ENCODE measurements around the gene CARMIL1.

CARMIL1 gene

DNA sequence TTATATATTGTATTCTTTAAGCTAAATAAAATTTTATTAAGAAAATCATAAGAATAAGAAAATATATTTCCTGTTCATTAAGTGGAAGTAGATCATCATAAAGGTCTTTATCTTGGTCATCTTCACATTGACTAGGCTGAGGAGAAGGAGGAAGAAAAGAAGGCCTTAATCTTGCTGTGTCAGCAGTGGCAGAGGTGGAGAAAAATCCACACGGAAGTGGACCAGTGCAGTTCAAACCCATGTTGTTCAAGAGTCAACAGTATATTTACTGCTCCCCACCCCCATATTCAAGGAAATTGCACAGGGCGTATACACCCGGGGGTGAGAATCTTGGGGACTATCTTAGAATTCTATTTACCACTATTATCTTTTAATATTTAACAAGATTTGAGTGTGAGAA lies 194.3 kb downstream of the CARMIL1 start:
- DNase-seq (ENCODE audit: low read depth, low spot score), result no peak
- TF ChIP-seq, protein P1, sequence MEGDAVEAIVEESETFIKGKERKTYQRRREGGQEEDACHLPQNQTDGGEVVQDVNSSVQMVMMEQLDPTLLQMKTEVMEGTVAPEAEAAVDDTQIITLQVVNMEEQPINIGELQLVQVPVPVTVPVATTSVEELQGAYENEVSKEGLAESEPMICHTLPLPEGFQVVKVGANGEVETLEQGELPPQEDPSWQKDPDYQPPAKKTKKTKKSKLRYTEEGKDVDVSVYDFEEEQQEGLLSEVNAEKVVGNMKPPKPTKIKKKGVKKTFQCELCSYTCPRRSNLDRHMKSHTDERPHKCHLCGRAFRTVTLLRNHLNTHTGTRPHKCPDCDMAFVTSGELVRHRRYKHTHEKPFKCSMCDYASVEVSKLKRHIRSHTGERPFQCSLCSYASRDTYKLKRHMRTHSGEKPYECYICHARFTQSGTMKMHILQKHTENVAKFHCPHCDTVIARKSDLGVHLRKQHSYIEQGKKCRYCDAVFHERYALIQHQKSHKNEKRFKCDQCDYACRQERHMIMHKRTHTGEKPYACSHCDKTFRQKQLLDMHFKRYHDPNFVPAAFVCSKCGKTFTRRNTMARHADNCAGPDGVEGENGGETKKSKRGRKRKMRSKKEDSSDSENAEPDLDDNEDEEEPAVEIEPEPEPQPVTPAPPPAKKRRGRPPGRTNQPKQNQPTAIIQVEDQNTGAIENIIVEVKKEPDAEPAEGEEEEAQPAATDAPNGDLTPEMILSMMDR (IDR thresholded peaks at IDR 0.05; ENCODE audit: low read depth, low read length), result no peak
- no peak overlapping the region for H3K4me3 ChIP-seq (ENCODE audit: low read depth, low read length)
- in situ Hi-C loops (cut with HindIII; ENCODE audit: low sequenced_read_pairs), result no loop called here

DNA sequence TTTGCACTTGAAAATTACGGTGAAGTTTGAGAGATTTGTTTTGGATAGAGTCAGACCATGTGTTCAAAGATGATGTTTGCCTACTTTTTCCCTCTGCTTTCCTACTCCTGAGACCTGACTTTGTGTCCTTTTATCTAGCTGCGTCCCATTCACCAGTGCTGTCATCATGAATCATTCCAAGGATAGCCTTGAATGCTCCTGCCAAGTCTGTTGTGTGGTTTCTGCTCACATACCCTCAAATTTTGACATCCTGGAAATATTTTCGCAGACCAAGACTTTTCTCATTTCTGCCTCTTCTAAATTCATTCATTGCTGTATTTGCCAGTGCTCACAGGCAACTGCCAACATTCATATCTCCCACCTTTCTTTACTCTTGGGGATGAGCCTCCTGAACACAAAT lies 197.0 kb downstream of the CARMIL1 start:
- peak; percentile 22 for DNase-seq (ENCODE audit: low read depth, low spot score)
- in situ Hi-C loops (cut with HindIII; ENCODE audit: low sequenced_read_pairs), result no loop called here
- H3K4me3 ChIP-seq (ENCODE audit: low read depth, low read length), result no peak overlapping the region
- TF ChIP-seq, protein P1 (IDR thresholded peaks at IDR 0.05; ENCODE audit: low read depth, low read length), result no peak

DNA sequence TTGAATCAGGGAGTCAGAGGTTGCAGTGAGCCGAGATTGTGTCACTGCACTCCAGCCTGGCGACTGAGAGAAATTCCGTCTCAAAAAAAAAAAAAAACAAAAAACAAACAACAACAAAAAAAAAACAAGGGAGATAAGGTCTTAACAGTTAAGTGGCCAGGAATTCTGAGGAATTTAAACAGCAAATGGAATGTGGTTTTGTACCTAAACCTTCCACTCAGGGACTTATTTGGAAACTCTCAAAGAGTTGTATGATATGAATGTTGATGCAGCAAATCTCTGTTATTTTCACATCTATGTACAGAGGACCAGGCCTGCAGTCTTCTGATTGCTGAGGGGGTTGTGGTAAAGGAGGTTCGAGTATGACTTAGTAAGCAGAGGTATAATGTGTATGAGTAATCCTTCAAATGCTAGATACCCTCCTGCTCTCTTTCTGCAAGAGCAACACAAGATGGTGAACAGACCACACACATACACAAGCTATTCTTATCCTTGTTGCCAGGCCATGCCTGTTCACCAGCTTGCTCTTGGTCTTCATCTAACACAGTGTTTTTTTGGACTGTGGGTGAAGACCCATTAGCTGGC lies 197.9 kb downstream of the CARMIL1 start:
- TF ChIP-seq, protein P1 (IDR thresholded peaks at IDR 0.05; ENCODE audit: low read depth, low read length), result no peak
- in situ Hi-C loops (cut with HindIII; ENCODE audit: low sequenced_read_pairs), result no loop called here
- no peak overlapping the region for H3K4me3 ChIP-seq (ENCODE audit: low read depth, low read length)
- peak; percentile 53 for DNase-seq (ENCODE audit: low read depth, low spot score)

DNA sequence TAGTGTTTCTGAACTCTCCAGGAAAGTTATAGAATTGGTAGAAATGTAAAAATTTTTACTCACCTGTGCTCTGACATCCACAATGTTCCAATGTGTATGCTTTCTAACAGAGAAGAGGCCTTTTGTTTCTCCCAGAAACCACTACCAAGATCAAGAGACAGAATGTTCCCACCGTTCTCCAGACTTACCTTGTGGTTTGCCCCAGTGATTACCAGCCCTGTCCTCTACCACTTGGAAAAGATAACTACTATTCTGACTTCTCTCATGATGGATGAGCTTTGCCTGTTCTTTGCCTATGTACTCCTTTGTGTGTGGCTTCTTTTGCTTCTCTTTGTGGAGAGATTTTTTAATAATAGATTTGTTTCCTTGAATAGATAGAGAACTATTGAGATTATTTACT lies 199.8 kb downstream of the CARMIL1 start:
- no peak for DNase-seq (ENCODE audit: low read depth, low spot score)
- TF ChIP-seq, protein P1 (IDR thresholded peaks at IDR 0.05; ENCODE audit: low read depth, low read length), result no peak
- in situ Hi-C loops (cut with HindIII; ENCODE audit: low sequenced_read_pairs), result no loop called here
- no peak overlapping the region for H3K4me3 ChIP-seq (ENCODE audit: low read depth, low read length)

DNA sequence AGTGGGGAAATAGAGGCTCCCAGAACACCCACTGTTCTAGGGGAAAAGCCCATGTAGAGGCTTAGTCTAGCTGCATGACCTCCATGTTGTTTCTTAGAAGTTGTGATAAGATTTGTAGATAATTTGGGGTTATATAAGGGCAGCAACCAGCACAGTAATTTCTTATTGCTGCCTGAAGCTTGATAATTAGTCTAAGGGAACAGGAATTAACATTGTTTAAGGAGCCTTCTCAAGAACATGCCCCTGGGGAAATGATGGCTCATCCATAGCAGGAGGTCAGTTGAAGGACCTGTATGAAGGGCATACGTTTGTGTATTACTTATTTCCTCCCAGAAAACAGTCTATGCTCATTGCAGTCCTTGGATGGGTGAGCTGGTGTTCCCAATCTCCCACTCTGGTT lies 202.1 kb downstream of the CARMIL1 start:
- TF ChIP-seq, protein P1 (IDR thresholded peaks at IDR 0.05; ENCODE audit: low read depth, low read length), result no peak
- no peak overlapping the region for H3K4me3 ChIP-seq (ENCODE audit: low read depth, low read length)
- in situ Hi-C loops (cut with HindIII; ENCODE audit: low sequenced_read_pairs), result no loop called here
- no peak for DNase-seq (ENCODE audit: low read depth, low spot score)

DNA sequence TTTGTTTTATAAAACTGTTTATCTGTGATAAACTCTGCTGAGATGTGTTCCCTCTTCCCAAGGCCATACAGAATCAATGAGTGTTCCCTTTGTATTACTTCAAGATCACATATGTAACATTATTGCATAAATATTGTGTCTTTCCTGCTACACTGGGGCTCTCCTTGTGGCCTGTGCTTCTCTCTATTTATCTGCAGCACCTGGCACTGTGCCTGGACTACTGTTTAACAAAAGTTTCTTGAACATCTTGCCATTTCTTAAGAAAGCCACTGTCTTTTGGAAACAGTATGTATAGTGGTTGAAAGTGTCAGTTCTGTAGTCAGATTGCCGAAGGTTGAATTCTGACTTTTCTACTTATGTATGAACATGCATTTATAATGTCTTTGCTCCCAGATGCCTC lies 203.8 kb downstream of the CARMIL1 start:
- TF ChIP-seq, protein P1 (IDR thresholded peaks at IDR 0.05; ENCODE audit: low read depth, low read length), result no peak
- in situ Hi-C loops (cut with HindIII; ENCODE audit: low sequenced_read_pairs), result no loop called here
- no peak for DNase-seq (ENCODE audit: low read depth, low spot score)
- H3K4me3 ChIP-seq (ENCODE audit: low read depth, low read length), result no peak overlapping the region

DNA sequence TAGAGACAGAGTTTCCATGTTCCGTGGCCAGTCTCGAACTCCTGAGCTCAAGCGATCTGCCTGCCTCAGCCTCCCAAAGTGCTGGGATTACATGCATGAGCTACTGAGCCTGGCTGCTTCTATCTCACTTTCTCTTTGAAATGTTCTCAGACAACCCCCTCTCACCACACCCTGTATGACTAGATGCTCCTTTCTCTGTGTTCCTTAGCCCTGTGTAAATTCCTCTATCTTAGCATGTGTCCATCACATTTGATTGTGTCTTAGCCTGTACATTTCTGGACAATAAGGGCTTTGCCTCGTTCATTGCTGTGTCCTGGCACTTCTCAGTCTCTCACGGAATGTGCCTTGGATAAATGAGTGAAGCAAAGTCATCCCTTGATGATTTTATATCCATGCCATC lies 204.8 kb downstream of the CARMIL1 start:
- no peak overlapping the region for H3K4me3 ChIP-seq (ENCODE audit: low read depth, low read length)
- TF ChIP-seq, protein P1 (IDR thresholded peaks at IDR 0.05; ENCODE audit: low read depth, low read length), result no peak
- no peak for DNase-seq (ENCODE audit: low read depth, low spot score)
- in situ Hi-C loops (cut with HindIII; ENCODE audit: low sequenced_read_pairs), result no loop called here

Measured in astrocyte of the spinal cord (primary cell).